GM18517 (cell line): Measurements from ENCODE around the gene AVPR2.

Source experiments
- ATAC-seq: cut with Tn5 transposase; IDR thresholded peaks from one replicate; pipeline ENCODE4 v1.9.1; 2021; ENCODE audit warnings: mild to moderate bottlenecking, moderate library complexity; ENCODE audit not compliant: unreplicated experiment

Gene AVPR2

GRCh38 chrX:153930011-153930910 is 25.8 kb downstream of the AVPR2 start:
- no peak for ATAC-seq

- no peak for ATAC-seq
Measured at GRCh38 chrX:153931151-153931550, 26.7 kb downstream of the AVPR2 start.

GRCh38 chrX:153931748-153932147 is 27.3 kb downstream of the AVPR2 start:
- no peak for ATAC-seq

- no peak for ATAC-seq
Measured at GRCh38 chrX:153932220-153932915, 27.9 kb downstream of the AVPR2 start.

GRCh38 chrX:153933748-153934147 is 29.3 kb downstream of the AVPR2 start:
- no peak for ATAC-seq

DNA sequence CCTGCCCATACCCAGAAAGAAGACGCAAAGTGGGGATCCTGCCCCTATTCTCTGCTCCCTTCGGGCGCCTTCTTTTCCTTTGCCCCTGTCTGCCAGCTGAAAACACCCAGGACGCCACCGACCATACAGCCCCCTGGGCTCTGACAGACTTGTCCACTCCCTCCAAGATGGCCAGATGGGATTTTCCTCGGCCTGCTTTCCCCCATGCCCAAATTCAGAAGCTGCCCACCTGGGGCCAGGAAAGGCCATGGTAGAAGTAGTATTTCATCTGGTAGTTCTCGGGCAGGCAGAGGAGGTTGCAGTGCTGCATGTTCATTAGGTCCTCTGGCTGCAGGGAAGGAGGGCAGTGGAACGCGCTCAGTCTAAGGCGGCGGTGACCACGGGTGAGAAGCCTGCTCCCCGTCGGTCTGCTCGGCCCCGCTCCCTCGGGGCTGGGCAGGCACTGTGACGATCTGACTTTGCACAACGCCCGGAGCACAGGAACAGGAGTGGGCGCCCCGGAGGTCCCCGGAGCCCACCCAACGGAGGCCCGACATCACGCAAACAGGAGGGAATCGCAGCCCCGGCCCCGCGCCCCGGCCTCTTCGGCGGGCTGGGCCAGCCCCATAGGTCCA is 29.8 kb downstream of the AVPR2 start:
- ATAC-seq: no peak

- ATAC-seq: peak; percentile 83
Measured at GRCh38 chrX:153934762-153935325, 30.4 kb downstream of the AVPR2 start, which contains the start of gene NAA10. NAA10 (minus strand) TSS chrX:153935037; CDS start chrX:153934904, 133 bp downstream.

- ATAC-seq: peak; percentile 17
Measured at GRCh38 chrX:153935326-153935851, 30.9 kb downstream of the AVPR2 start.

GRCh38 chrX:153937056-153937455 is 32.6 kb downstream of the AVPR2 start:
- ATAC-seq: no peak

DNA sequence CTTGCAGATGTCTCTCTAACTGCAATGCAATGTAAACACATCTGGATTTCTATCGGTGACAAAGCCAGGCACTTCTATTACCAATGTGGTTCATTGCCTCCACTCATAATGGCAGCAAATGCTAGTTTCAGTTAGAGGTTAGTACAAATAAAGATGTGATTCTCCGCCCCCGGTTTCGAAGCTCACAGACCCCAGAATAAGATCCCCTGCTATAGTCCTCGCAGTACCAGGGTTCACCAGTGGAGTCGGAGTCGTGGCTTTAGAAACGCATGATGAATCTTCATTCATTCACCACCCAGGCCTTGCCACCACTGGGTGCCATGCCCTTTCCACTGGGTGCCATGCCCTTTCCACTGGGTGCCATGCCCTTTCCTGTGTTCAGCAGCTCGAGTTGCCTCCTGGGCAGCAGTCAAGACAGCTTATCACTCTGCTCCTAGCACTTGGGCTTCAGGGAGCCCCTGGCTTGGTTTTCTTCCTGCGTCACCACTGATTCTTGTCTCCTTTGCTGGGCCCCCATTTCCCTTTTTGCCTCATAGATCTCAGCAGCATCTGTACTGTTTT is 33.8 kb downstream of the AVPR2 start:
- ATAC-seq: no peak

DNA sequence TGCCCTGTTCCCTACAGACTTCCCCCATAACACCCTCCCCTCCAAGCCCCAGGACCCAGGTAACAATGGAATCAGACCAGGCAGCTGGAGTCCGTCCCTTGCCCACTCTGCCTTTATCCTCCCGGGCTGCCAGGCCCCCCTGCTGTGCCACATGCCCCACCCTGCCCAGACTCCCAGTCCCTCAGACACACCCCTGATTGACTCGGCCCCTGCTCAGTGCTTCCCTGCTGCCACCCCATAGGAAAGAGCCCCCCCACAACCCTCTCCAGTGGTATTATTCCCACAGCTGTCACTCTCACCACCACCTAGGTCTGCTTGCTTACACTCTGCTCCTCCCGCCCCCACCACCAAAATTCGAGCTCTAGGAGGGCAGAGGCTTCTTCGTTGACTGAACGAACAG is 35.1 kb downstream of the AVPR2 start:
- no peak for ATAC-seq

- no peak for ATAC-seq
Measured at GRCh38 chrX:153941336-153942252, 37.1 kb downstream of the AVPR2 start.

DNA sequence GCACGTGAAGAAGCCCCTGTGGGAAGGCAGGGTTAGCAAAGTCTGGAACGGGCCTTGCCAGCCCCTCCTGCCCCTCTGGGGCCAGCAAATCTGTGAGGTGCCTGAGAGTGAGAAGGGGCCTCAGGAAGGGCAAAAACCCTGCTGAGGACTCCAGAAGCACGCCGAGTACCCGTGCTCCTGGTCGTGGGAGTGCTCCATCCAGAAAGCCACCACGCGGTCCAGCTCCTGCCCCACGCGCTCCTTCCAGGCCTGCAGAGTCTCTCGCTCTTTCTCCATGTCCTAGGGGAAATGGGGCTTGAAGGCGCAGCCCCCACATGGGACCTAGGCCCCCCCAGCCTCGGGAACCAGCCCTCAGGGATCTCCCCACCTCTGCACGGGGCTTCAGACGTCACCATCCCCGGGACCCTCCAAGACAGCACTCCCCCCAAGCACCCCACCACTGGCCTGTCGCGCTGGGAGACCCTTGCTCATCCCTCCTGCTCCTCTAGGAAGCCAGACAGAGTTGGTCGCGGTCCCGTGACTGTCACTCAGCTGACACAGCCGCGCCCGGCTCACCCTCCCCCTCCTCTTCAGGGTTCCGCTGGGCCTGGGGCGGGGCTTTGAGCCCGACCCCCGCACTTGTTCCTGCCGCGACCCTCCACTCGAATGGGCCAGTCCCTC is 39.8 kb downstream of the AVPR2 start, which contains the start of gene RENBP:
RENBP (minus strand) TSS at position 504 of the 660 bp plus-strand sequence; CDS start at position 471, 33 bp downstream.
- ATAC-seq: no peak

DNA sequence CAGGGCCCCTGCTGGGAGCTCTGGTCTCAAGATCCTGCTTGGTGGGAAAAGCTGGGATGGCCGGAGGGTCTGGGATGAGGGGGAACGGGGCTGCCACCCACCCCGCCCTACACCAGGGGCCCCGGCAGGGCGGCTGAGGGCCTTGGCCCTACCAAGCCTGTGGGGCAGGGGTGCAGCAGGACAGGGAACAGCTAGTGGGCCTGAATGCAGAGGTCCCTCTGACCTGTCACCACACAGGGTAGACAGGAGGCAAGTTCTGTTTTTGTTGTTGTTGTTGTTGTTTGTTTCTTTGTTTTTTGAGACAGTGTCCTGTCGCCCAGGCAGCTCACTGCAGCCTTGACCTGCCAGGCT is 40.3 kb downstream of the AVPR2 start:
- no peak for ATAC-seq

DNA sequence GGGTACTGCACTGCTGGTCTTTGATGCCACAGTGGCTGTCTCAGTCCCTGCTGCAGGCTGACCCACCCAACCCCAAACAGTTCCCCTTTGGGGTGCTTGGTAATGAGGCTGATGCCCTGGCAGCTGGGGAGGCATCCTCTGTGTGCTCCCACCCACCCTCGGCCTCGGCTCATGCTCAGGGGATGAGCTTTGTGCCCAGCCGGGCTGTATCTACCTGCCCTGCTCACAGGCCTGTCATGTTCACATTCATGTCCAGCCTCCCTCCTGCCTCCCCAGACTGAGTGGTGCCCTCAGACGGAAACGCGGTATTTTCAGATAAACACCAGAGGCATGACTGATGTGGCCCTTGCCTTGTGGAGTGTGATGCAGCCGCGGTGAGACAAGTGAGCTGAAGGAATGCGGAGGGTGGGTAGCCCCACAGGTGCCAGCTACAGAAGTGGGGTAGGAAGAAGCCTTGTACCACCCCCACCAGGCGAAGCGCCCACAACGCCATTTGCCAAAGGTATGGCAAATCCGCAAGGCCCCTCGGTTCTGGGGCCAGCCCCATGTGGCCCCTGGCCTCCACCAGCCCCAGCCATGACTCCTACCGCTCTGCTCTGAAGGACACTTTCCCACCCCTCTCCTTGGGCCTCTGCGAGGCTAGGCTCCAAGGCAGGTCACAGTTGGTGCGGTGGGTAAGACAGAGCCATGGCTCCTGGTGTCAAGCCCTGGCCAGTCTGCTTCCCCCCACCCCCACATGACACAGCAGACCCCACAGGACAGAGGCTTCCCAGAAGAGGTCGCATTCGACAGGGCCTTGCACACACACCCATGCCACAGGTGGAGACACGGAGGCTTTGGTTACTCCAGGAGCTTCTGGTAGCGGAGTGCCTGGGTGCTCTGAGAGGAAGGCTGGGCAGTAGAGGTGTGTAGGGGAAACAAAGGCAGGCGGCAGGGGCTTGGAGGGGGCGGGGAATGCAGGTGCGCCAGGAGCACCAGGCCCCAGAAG is 41.8 kb downstream of the AVPR2 start:
- no peak for ATAC-seq

DNA sequence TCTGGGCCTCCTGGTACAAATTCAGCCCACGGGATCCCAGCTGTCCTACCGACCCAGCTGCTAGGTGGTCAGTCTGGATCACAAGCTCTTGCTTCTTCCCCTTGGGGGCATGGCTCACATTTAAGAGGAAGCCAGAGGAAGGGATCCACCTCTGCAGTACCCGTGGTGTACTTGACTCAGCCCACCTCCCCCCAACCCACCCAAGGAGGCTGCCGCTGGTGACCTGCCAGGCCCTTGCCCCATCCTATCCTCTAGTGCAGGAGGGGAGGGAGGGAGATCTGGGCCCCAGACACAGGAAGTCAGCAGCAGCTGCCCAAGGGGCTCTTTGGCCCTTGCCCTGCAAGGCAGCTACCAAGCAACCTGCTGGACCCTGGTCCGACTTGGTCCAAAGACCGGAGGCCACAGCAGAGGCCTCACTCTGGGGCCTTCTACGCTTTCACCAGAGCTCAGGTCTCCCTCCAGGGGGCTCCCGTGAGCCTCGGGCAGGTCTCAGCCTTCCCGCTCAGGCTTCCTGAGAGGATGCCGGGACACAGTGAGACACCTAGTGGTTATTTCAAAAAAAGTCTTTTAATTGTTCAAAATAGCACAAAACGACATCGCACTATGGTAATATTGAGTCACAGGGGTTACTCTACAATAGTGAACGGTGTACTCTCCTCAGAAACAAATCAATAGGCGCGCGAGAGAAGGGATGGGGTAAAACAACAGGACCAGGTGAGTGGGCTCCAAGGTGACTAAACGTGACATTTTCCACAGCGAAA is 42.7 kb downstream of the AVPR2 start:
- peak; percentile 77 for ATAC-seq

GRCh38 chrX:153948002-153948466 is 43.6 kb downstream of the AVPR2 start:
- no peak for ATAC-seq
